Measurements from ENCODE around the gene N4BP2L1. TPM values are rescaled to one million over a fixed set of nuclear protein-coding genes. Genes with fewer than 3 reads are reported as not detected.
A peak's percentile ranks its signal among the peaks of the same experiment; 100 is the strongest.

The N4BP2L1 gene
- total and polyA plus RNA-seq, 12 donors = 2.5 to 14.9 (median 4.0) TPM

DNA sequence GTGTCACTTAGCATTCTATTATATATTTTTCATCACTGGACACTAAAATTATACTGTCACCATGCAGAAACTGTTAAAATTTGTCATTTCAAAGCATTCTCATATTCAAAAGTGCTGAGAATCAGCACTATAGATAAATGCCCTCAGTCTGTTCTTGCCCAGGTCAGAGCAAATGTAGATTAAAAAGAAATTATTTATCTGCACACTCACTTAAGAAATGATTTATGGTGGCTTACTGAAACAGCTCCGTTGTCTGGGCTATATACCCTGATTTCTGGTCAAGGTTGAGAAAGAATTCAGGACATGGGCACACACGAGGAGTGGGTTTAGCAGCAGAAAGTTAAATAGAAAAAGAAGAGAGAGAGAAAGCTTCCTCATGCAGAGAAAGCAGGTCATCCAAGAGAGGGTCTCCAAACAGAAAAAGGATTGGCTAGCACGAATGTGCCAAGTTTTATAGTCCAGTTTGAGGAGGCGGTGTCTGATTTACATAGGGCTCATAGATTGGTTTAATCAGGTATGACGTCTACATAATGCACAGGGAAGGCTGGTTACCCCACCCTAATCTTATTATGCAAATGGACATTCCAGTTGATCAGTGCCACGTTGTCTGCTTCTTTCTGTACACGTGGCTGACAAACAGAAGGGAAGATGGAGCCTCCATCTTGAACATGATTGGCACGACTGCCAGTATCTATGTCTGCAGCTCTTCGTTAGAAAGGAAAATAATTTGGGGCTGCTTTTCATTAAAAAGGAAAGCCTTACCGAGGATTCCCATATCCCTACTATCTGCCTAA lies 47.3 kb upstream of the N4BP2L1 start:
- 79 to 80% methylated on average over 10 of the region's 10 CpGs for WGBS, 2 donors
- no peaks in the 10 kb centered on the region for H3K27me3 ChIP-seq
- H3K4me1 ChIP-seq = peaks cover 5 to 47% (median 30%) of the 10 kb centered on the region in 9 donors
- intact Hi-C loops (cut with DNase I) = loop anchor here in 1 of 10 donors (10.0 kb wide), 1 partner anchor 60 kb away; the partner anchor contains the start of gene N4BP2L2
- TF ChIP-seq, protein P1, sequence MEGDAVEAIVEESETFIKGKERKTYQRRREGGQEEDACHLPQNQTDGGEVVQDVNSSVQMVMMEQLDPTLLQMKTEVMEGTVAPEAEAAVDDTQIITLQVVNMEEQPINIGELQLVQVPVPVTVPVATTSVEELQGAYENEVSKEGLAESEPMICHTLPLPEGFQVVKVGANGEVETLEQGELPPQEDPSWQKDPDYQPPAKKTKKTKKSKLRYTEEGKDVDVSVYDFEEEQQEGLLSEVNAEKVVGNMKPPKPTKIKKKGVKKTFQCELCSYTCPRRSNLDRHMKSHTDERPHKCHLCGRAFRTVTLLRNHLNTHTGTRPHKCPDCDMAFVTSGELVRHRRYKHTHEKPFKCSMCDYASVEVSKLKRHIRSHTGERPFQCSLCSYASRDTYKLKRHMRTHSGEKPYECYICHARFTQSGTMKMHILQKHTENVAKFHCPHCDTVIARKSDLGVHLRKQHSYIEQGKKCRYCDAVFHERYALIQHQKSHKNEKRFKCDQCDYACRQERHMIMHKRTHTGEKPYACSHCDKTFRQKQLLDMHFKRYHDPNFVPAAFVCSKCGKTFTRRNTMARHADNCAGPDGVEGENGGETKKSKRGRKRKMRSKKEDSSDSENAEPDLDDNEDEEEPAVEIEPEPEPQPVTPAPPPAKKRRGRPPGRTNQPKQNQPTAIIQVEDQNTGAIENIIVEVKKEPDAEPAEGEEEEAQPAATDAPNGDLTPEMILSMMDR (IDR thresholded peaks at IDR 0.05) = no peak
- no peaks in the 10 kb centered on the region for H3K9me3 ChIP-seq
- H3K36me3 ChIP-seq = peaks cover 0 to 18% (median 0%) of the 10 kb centered on the region in 9 donors
- no peak overlapping the region for H3K27ac ChIP-seq
- DNase-seq (no peak), ATAC-seq (no peak)
- H3K4me3 ChIP-seq = no peak overlapping the region

DNA sequence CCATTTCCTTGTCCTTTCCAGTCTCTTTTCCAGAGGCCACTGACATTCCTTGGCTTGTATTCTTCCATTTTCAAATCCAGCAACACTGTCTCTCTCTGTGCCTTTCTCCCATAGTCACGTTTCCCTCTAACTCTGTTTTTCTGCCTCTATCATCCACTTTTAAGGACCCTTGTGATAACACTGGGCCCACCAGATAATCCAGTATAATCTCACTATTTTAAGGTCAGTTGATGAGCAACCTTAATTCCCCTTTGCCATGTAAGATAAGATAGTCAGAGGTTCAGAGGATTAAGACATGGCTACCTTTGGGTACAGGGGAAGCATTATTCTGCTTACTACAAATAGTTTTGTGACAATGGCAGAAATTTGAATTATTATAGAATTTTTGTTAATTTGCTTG lies 45.7 kb upstream of the N4BP2L1 start:
- Histone ChIP-seq H3K36me3 (peaks cover 0 to 24% (median 0%) of the 10 kb centered on the region in 9 donors), H3K4me3 (no peak overlapping the region), H3K27ac (no peak overlapping the region), H3K27me3 (no peaks in the 10 kb centered on the region), H3K4me1 (peaks cover 5 to 47% (median 30%) of the 10 kb centered on the region in 9 donors), H3K9me3 (no peaks in the 10 kb centered on the region)
- ATAC-seq (no peak), DNase-seq (no peak)
- 29 to 62% methylated on average over 1 of the region's 1 CpG for WGBS, 2 donors
- intact Hi-C loops (cut with DNase I) = loop anchor here in 1 of 10 donors (10.0 kb wide), 1 partner anchor 61 kb away; the partner anchor contains the start of gene N4BP2L2
- TF ChIP-seq, protein P1 (IDR thresholded peaks at IDR 0.05) = no peak

DNA sequence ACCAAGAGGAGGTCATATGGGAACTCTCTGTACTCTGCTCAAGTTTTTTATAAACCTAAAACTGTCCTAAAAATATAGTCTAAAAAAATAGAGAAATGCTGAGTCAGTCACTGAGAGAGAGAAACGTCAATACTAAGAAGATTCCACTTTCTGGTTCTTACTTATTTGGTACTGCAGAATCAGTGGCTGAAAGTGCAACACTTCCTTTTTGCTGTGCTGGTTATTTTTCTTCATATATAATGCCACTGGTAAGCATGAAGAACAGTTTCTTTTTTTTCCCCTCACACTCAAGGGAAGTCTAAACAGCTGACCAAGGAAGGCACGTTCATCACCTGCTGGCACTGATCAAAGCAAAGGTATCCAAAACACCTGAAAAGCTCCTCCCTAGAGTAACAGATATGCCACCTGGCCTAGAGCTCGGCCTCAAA lies 44.3 kb upstream of the N4BP2L1 start:
- WGBS, 2 donors = 59 to 62% methylated on average over 3 of the region's 3 CpGs

More for the DNA sequence above, 44.3 kb upstream of the N4BP2L1 start:
- ATAC-seq (peak in 5 of 8 donors; percentile 5 to 51 (median 37)), DNase-seq (no peak)
- Histone ChIP-seq H3K27ac (peak overlapping the region in 8 of 10 donors; percentile 33 to 57 (median 49)), H3K4me3 (no peak overlapping the region), H3K9me3 (no peaks in the 10 kb centered on the region), H3K4me1 (peaks cover 5 to 47% (median 30%) of the 10 kb centered on the region in 9 donors), H3K36me3 (peaks cover 0 to 13% (median 0%) of the 10 kb centered on the region in 9 donors), H3K27me3 (no peaks in the 10 kb centered on the region)
- intact Hi-C loops (cut with DNase I) = loop anchor here in 1 of 10 donors (10.0 kb wide), 1 partner anchor 63 kb away; the partner anchor contains the start of gene N4BP2L2
- TF ChIP-seq, protein P1 (IDR thresholded peaks at IDR 0.05) = no peak
